Anterior cingulate cortex (tissue), 58 donors: Measurements from ENCODE around the gene PCMTD2.
"Not testable (repeated sequence)": the region's sequence is repeated elsewhere in the genome, so short reads cannot be mapped to it uniquely, and the experiment has no call there.

ENCODE experiments used
- DNase-seq, 58 donors: peaks; one replicate each; lab custom pipeline; 2025; lab: John Stamatoyannopoulos, UW

Gene PCMTD2

GRCh38 chr20:64283646-64284045, 28.1 kb downstream of the PCMTD2 start:
- DNase-seq = no peak

DNA sequence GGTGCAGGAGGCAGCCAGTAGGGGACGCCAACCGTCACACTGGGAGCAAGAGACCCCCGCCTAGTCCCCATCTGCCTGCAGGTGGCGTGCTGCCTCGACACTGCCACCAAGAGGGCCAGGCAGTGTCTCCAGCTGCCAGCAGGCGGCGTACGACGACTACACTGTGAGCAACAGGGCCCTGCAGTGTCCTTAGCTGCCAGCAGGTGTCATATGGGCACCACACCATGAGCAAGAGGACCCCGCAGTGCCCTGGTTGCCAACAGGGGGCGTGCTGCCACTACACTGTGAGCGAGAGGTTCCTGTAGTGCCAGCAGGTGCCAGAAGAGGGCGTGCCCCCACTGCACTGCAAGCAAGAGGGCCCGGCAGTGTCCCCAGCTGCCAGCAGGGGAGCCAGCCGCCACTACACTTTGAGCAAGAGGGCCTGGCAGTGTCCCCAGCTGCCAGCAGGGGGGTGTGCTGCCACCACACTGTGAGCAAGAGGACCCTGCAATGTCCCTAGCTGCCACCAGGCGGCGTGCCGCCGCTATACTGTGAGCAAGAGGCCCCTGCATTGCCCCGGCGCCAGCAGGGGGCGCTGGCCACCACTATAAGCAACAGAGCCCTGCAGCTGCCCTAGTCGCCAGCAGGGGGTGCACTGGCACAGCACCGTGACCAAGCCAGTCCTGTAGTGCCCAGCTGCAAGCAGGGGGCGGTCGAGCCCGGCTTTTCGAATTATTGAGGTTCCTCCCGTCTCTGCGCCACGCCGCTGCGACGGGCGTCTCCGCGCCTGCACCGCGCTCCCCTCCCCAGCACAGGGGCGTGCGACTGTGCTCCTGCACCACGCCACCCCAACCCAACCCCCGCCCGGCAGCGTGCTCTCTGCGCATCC, 30.3 kb downstream of the PCMTD2 start:
- DNase-seq = peak in 48 of 58 donors; percentile 3 to 86 (median 48)

DNA sequence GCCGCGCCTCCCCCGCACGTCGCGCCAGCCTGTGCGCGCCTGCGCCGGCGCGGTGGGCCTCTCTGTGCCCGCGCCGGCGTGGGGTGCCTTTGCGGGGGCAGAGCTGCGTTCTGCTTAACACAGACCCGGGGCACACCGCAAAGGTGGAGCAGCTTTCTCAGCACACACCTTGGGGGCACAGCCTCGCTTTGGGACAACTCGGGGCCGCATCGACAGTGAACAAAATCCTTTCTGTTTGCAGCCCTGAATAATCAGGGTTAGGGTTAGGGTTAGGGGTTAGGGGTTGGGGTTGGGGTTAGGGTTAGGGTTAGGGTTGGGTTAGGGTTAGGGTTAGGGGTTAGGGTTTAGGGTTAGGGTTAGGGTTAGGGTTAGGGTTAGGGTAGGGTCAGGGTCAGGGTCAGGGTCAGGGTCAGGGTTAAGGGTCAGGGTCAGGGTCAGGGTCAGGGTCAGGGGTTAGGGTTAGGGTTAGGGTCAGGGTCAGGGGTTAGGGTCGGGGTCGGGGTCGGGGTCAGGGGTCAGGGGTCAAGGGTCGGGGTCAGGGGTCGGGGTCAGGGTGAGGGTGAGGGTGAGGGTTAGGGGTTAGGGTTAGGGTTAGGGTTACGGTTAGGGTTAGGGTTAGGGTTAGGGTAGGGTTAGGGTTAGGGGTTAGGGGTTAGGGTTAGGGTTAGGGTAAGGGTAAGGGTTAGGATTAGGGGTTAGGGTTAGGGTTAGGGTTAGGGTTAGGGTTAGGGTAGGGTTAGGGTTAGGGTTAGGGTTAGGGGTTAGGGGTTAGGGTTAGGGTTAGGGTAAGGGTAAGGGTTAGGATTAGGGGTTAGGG, 31.1 kb downstream of the PCMTD2 start:
- DNase-seq = peak in 13 of 58 donors; percentile 3 to 57 (median 26)

- not testable (repeated sequence) for DNase-seq
Measured at GRCh38 chr20:64287264-64287590, 31.7 kb downstream of the PCMTD2 start.

DNA sequence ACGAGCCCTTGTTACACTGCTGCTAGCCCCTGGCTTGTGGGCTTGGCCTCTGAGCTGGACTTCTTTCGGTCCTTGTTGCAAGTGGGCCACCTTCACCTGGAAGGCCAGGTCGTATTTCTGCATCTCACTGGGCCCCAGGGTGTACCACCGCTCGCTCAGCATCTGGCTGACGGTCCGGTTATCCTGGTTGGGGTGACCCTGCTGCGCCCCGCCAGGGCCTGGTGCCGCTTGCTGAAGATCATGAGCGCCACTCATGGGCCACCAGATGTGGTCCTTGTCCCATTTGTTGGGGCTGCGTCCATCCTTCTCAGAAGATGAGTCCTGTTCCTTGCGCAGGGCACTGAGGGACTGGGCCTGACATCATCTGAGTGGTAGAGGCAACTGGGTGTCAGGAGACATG, 36.6 kb downstream of the PCMTD2 start:
- not testable (repeated sequence) for DNase-seq

- DNase-seq = not testable (repeated sequence)
Measured at GRCh38 chr20:64303086-64303485, 47.5 kb downstream of the PCMTD2 start.

- not testable (repeated sequence) for DNase-seq
Measured at GRCh38 chr20:64313761-64314160, 58.2 kb downstream of the PCMTD2 start.

- DNase-seq = not testable (repeated sequence)
Measured at GRCh38 chr20:64315381-64315780, 59.8 kb downstream of the PCMTD2 start.

DNA sequence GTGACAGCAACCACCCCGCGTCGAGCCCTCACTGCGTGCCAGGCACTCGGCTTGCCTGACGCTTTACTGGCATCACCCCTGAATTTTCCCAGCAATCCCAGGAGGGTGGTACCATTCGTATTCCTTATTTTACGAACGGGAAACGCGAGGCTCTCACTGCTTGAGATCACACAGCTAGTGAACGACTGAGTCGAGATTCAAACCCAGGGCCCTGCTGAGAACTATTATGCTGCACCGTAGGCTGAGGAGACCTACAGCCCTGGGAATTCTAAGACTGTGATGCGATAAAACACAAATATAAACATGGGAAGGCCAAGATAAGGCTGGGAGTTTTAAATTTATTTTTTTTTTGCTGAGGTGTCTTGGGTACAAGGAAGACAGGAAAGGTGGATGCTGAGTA, 60.3 kb downstream of the PCMTD2 start:
- not testable (repeated sequence) for DNase-seq

- DNase-seq = peak in 28 of 58 donors; percentile 3 to 78 (median 36)
Measured at GRCh38 chr20:64316415-64317083, 61.0 kb downstream of the PCMTD2 start.

- DNase-seq = not testable (repeated sequence)
Measured at GRCh38 chr20:64317331-64317730, 61.8 kb downstream of the PCMTD2 start.

DNA sequence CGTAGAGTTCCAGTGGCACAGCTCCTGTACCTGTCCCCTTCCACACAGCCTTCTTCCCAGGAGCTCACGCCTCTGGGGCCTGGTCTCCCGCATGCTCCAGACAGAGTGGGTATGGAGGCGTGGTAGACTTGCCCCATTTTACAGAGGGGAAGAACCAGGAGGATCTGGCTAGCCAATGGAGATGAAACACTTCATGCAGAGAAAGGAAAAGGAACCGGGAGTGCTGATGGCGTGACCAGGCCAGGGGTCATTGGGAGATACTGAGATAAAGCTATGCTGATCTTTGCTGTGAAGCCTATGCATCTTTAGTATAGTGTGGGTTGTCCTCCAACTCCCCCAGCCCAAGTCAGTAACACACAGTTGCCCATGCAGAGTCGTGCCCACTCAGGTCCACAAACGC, 62.5 kb downstream of the PCMTD2 start:
- not testable (repeated sequence) for DNase-seq

DNA sequence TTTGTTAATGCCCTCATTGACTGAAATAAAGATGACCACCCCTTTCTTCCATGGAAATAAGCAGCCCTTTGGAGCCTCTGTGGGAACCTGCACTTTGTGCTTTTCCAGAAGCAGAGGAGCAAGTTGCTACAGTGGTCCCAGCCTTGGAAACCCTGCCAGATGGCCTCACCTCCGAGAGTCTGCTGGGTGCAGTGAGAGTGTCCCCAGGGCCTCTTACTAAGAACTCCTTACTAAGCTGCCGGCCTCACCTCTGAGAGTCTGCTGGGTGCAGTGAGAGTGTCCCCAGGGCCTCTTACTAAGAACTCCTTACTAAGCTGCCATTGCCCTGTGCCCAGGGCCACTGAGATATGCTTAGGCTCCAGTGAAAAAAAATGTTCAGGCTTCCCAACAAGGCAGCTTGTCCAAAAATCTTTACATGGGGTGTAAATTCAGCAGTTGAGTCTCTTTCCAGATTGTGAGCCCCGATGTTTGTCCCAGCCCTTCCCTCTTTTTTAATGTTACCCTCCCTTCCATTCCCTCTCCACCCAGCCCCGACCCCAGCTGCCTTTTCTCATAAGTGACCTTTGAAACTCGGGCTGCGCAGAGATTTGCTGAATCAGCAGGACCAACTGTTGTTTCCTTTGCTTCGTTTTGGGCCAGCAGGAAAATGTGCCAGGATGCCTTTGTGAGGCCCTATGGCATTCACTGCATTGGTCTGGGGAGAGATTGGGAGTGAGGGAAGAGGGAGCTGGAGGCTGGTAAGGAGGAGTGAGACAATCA, 66.7 kb downstream of the PCMTD2 start:
- not testable (repeated sequence) for DNase-seq
